Ovary (tissue), 9 donors: ENCODE measurements around the gene NVL. TPM values are rescaled to one million over a fixed set of nuclear protein-coding genes. Genes with fewer than 3 reads are reported as not detected.

Source experiments
- DNase-seq, 5 donors: peaks; one replicate each; pipeline ENCODE4 v3.0.0-alpha.2; 2019 to 2020
- H3K27ac ChIP-seq, 2 donors: fragments of 200-600 bp; one replicate each; pipeline versions ENCODE4 v1.5.1 to v1.8.0; 2019 to 2022
- H3K27me3 ChIP-seq: fragments of 200-600 bp; one replicate; pipeline ENCODE4 v1.8.0; 2022
- H3K36me3 ChIP-seq: fragments of 200-600 bp; sonication (generic); one replicate; pipeline ENCODE4 v1.5.1; 2019
- H3K4me1 ChIP-seq: one replicate; pipeline ENCODE4 v1.8.1; 2013; ENCODE audit warnings: mild to moderate bottlenecking, moderate library complexity; ENCODE audit not compliant: insufficient read depth
- H3K4me3 ChIP-seq: fragments of 200-600 bp; sonication (generic); one replicate; pipeline ENCODE4 v1.5.1; 2017
- H3K9me3 ChIP-seq, 2 donors: fragments of 200-600 bp in 1 of 2; sonication (generic) in 1 of 2; one replicate each; pipeline versions ENCODE4 v1.5.1 to v1.8.1; 2013 to 2019; ENCODE audit warnings: mild to moderate bottlenecking in 1 of 2, moderate library complexity in 1 of 2
- EP300 ChIP-seq: sonication (generic); formaldehyde crosslinking; IDR thresholded peaks from one replicate; pipeline ENCODE4 v1.6.1; 2017; ENCODE audit warnings: antibody characterized with exemption
- POLR2A ChIP-seq: fragments of 450-650 bp; IDR thresholded peaks from one replicate; pipeline ENCODE4 v1.6.1; 2017; ENCODE audit warnings: antibody characterized with exemption, mild to moderate bottlenecking, moderate library complexity
- WGBS, 3 donors: extraction: QIAGEN DNeasy Blood & Tissue Kit in 1 of 3; methylation state at CpG; one replicate each; pipeline versions ENCODE4 v1.1.5 to v1.1.7; 2013 to 2017; 5-methylcytosine and 5-hydroxymethylcytosine counted together
- intact Hi-C, 4 donors: fragments of 100-400 bp; cut with DNase I; formaldehyde crosslinking; loops; one replicate each; pipeline versions ENCODE4 v1.11.0 to v1.15.1; 2022 to 2023
- polyA plus RNA-seq, 2 donors: library from polyadenylated mRNA; stranded (reverse); fragments of 200-250 nt in 1 of 2; fragments of 350-450 nt in 1 of 2; fragmentation: Illumina TruSeq in 1 of 2; extraction: RNeasy Lipid Tissue Mini Kit (QIAGEN cat#74804) in 1 of 2; gene quantifications; one replicate each; pipeline ENCODE4 v1.2.3, GENCODE V29; 2013 to 2014
- total RNA-seq, 7 donors: library from RNA; depleted of rRNA in 2 of 7; stranded (reverse); fragments of >200 nt in 2 of 7; fragmentation: NEBNext Ultra II Directional in 3 of 7; extraction: Animal tissue kit (Norgen Biotek cat#: 25700) in 3 of 7; gene quantifications; one replicate each; pipeline versions ENCODE4 v1.1.0 to v1.2.4, GENCODE V29; 2016 to 2023
- TF ChIP-seq, protein P1 (sequence below), 3 donors: fragments of 450-650 bp in 2 of 3; fragments of 200-600 bp in 1 of 3; IDR thresholded peaks; one replicate each; pipeline versions ENCODE4 v1.5.1 to v1.8.0; 2016 to 2022; ENCODE audit warnings: antibody characterized with exemption in 3 of 3, mild to moderate bottlenecking in 1 of 3
- donor health status: DM: no; HTN: no; CAD: no; lungs with moderate emphysema.
- donor health status: DM: no; HTN: no; CAD: no.
- donor health status: Bipolar disorder and iron deficiency.
- donor health status: DM: yes; HTN: yes; CAD: no.
- donor health status: DM: no; HTN: no; CAD: no.
- donor health status: DM: yes; HTN: yes; CAD: no.

The NVL gene
- total and polyA plus RNA-seq, 9 donors = 15.4 to 31.9 (median 23.4) TPM

DNA sequence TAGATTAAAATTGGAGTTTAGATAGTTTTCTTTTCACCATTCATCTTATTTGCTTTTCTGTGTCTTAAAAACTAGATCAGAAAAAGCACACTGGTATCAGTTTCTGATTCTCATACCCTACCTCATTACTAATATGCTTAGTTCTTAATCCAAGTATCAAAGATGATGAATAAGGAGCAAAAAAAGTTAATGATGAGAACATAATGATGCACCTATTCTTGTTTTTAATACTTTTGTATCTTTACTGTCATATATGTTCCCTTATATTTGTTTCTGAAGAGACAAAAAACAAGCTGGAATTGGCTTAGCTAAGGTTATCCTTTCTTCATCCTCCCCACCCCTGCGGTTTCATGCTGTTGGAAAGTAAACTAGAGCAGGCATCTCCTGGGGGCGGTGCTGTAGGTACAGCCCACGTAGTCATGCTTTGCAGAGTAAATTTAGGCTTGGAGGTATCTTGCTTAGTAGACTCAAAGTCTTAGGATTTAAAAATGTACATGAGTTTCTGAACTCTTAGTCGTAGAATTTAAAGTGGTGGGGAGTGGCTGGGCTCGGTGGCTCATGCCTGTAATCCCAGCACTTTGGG lies 43.1 kb upstream of the NVL start:
- no peaks in the 10 kb centered on the region for H3K27me3 ChIP-seq
- no peak overlapping the region for H3K4me3 ChIP-seq
- 88 to 90% (median 89%) methylated on average over 5 of the region's 5 CpGs for WGBS, 3 donors
- no peak for DNase-seq
- H3K36me3 ChIP-seq = no peaks in the 10 kb centered on the region
- H3K27ac ChIP-seq = no peak overlapping the region
- H3K9me3 ChIP-seq = no peaks in the 10 kb centered on the region
- intact Hi-C loops = no loop called here
- H3K4me1 ChIP-seq = no peaks in the 10 kb centered on the region
- TF ChIP-seq EP300 (no peak), POLR2A (no peak)
- TF ChIP-seq, protein P1, sequence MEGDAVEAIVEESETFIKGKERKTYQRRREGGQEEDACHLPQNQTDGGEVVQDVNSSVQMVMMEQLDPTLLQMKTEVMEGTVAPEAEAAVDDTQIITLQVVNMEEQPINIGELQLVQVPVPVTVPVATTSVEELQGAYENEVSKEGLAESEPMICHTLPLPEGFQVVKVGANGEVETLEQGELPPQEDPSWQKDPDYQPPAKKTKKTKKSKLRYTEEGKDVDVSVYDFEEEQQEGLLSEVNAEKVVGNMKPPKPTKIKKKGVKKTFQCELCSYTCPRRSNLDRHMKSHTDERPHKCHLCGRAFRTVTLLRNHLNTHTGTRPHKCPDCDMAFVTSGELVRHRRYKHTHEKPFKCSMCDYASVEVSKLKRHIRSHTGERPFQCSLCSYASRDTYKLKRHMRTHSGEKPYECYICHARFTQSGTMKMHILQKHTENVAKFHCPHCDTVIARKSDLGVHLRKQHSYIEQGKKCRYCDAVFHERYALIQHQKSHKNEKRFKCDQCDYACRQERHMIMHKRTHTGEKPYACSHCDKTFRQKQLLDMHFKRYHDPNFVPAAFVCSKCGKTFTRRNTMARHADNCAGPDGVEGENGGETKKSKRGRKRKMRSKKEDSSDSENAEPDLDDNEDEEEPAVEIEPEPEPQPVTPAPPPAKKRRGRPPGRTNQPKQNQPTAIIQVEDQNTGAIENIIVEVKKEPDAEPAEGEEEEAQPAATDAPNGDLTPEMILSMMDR (IDR thresholded peaks at IDR 0.05) = no peak

DNA sequence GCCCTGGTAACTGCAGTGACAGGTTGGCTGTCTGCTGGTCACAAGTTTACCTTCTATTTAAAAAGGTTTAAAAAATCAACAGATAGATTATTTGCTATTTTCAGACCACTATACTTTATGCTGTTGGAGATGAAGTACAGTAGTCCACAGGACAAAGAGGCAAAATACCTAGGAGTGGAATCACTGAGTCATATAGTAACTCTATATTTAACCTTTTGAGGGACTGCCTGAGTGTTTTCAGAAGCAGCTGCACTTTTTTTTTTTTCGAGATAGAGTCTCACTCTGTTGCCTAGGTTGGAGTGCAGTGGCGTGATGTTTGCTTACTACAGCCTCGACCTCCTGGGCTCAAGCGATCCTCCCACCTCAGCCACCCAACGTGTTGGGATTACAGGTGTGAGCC lies 38.4 kb upstream of the NVL start:
- intact Hi-C loops = no loop called here
- WGBS, 3 donors = 80 to 90% (median 84%) methylated on average over 5 of the region's 5 CpGs
- no peaks in the 10 kb centered on the region for H3K27me3 ChIP-seq
- H3K36me3 ChIP-seq = no peaks in the 10 kb centered on the region
- H3K27ac ChIP-seq = no peak overlapping the region
- no peaks in the 10 kb centered on the region for H3K4me1 ChIP-seq
- no peak overlapping the region for H3K4me3 ChIP-seq
- H3K9me3 ChIP-seq = no peaks in the 10 kb centered on the region
- DNase-seq = no peak
- no peak for TF ChIP-seq POLR2A
- TF ChIP-seq EP300 = no peak
- TF ChIP-seq, protein P1 (IDR thresholded peaks at IDR 0.05) = no peak

DNA sequence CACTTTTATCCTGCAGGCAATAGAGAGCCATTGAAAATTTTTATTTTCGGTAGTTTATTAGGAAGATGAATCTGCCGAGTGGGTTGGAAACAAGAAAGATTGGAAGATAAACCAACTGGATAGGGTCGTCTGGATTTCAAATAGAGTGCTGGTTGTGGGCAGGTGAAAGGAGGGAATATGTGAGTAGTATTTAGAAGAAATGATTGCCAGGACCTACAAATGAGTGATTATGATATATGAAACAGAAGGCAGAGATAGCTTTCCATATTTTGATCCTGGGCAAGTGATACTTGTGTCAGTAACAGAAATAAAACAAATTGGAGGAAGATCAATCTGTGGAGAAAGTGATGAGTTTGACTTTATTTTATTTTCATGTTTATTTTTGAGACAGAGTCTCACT lies 29.2 kb upstream of the NVL start:
- 82 to 83% (median 83%) methylated on average over 3 of the region's 3 CpGs for WGBS, 3 donors
- H3K9me3 ChIP-seq = no peaks in the 10 kb centered on the region
- no peak overlapping the region for H3K27ac ChIP-seq
- no peaks in the 10 kb centered on the region for H3K36me3 ChIP-seq
- peaks cover 3% of the 10 kb centered on the region for H3K4me1 ChIP-seq
- intact Hi-C loops = no loop called here
- TF ChIP-seq EP300 (no peak), POLR2A (no peak)
- TF ChIP-seq, protein P1 (IDR thresholded peaks at IDR 0.05) = no peak
- H3K4me3 ChIP-seq = no peak overlapping the region
- no peaks in the 10 kb centered on the region for H3K27me3 ChIP-seq
- no peak for DNase-seq

DNA sequence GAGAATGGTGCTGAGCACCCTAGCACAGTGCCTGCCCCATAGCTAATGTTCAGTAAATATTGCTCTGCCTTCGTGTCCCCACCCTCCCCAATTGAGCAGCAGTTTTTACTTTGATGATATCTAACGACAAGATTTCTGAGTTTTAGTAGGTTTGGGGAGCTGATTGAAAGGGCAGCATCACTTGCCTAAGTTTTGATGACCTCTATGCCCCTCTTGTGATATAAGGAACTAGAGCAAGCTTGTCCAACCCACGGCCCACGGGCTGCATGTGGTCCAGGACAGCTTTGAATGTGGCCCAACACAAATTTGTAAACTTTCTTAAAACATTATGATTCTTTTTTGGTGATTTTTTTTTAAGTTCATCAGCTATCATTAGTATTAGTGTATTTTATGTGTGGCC lies 28.3 kb upstream of the NVL start:
- no peak for TF ChIP-seq POLR2A
- H3K27ac ChIP-seq = peak overlapping the region in 1 of 2 donors; percentile 82
- 59 to 70% (median 64%) methylated on average over 4 of the region's 4 CpGs for WGBS, 3 donors
- no peaks in the 10 kb centered on the region for H3K9me3 ChIP-seq
- DNase-seq = no peak
- peaks cover 3% of the 10 kb centered on the region for H3K4me1 ChIP-seq
- H3K4me3 ChIP-seq = peak overlapping the region; percentile 59
- H3K36me3 ChIP-seq = no peaks in the 10 kb centered on the region
- H3K27me3 ChIP-seq = no peaks in the 10 kb centered on the region
- intact Hi-C loops = no loop called here

DNA sequence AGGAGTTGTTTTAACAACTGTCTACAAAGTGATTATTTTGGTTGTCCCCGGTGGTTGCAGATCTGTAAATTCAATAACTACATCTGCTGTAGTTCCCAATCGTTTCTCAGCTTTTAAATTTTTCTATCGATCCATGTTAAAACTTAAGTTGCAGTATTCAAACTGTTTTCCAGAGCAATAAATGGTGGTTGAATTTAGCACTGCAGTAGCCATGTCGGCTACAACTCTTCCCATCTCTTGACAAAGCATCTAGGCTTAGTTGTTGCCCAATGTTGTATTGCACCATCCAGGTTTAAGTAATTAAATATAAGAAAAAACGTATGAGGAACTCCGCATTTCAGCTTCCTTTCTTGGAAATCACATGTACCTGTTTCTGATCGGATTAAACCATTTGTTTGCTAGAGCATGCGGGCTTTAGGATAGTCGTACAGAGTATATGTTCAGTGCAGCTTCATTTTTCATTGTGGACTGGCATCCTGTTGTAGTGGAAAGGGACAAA lies 27.7 kb upstream of the NVL start:
- H3K36me3 ChIP-seq = no peaks in the 10 kb centered on the region
- no peaks in the 10 kb centered on the region for H3K9me3 ChIP-seq
- H3K4me1 ChIP-seq = peaks cover 3% of the 10 kb centered on the region
- DNase-seq = no peak
- H3K27me3 ChIP-seq = no peaks in the 10 kb centered on the region
- peak overlapping the region; percentile 59 for H3K4me3 ChIP-seq
- intact Hi-C loops = no loop called here
- peak overlapping the region in 1 of 2 donors; percentile 82 for H3K27ac ChIP-seq
- TF ChIP-seq, protein P1 (IDR thresholded peaks at IDR 0.05) = no peak
- no peak for TF ChIP-seq POLR2A
- TF ChIP-seq EP300 = no peak
- WGBS, 3 donors = 15 to 21% (median 17%) methylated on average over 9 of the region's 9 CpGs
